Osteocyte (in vitro differentiated cells): ENCODE results near the gene TBC1D5. TPM values are rescaled to one million over a fixed set of nuclear protein-coding genes. Genes with fewer than 3 reads are reported as not detected.

Experiments used
- DNase-seq: peaks from one replicate; pipeline ENCODE4 v3.0.0; 2021; ENCODE audit warnings: mixed read lengths; ENCODE audit not compliant: unreplicated experiment; ENCODE audit errors: extremely low spot score
- H3K27ac Mint-ChIP-seq: one replicate; pipeline ENCODE4 v1.8.0; 2021; ENCODE audit warnings: mild to moderate bottlenecking, mixed read lengths; ENCODE audit not compliant: unreplicated experiment
- H3K27me3 Mint-ChIP-seq: one replicate; pipeline ENCODE4 v1.8.0; 2021; ENCODE audit warnings: mixed read lengths; ENCODE audit not compliant: unreplicated experiment
- H3K36me3 Mint-ChIP-seq: one replicate; pipeline ENCODE4 v1.8.0; 2021; ENCODE audit warnings: mixed read lengths; ENCODE audit not compliant: unreplicated experiment
- H3K4me1 Mint-ChIP-seq: one replicate; pipeline ENCODE4 v1.8.0; 2021; ENCODE audit warnings: mixed read lengths; ENCODE audit not compliant: unreplicated experiment
- H3K4me3 Mint-ChIP-seq: one replicate; pipeline ENCODE4 v1.8.0; 2021; ENCODE audit warnings: mild to moderate bottlenecking, moderate library complexity, mixed read lengths; ENCODE audit not compliant: unreplicated experiment
- H3K9me3 Mint-ChIP-seq: one replicate; pipeline ENCODE4 v1.8.0; 2021; ENCODE audit warnings: mixed read lengths; ENCODE audit not compliant: unreplicated experiment
- total RNA-seq: library from RNA; stranded (reverse); gene quantifications from 2 replicates; pipeline ENCODE4 v1.2.1, GENCODE V29; 2021
- TF ChIP-seq, protein P1 (sequence below): fragments of 200-600 bp; sonication (generic); IDR thresholded peaks from 2 replicates; pipeline ENCODE4 v1.5.0; 2021; ENCODE audit warnings: antibody characterized with exemption, mild to moderate bottlenecking, moderate library complexity

The TBC1D5 gene
- total RNA-seq, 1 donor from 2014 or later, result 69.2 TPM

DNA sequence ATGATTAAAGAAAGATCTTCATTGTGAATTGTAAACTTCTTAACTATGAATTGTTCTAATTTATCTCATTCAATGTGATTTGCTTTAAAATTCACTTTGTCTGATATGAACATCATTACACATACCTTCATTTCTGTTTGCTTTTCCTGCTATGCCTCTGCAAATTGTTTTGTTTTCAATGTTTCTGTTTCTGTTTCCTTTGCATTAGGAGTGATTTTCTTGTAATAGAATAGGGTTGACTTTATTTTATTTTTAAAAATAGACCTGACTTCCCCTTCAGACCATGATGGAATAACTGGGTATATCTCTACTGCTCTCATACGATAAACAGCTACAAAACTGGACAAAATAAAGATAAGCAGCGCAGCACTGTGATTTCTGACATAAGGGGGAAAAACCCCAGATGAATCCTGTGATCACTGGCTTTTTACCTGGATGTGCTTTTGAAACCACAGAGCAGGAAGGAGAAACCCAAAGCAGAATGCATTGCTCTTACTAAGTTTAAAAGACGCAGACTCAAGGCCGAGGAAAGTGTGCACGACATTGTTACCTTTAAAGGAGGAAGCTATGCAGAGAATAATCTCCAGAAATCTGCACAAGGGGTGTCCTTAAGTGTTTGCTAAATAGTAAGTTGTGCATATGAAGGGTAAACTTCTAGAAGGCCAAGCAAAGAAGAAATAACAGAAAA, 420.2 kb downstream of the TBC1D5 start:
- Mint-ChIP-seq H3K27me3 (no peaks in the 10 kb centered on the region), H3K4me1 (no peaks in the 10 kb centered on the region), H3K4me3 (no peak overlapping the region), H3K9me3 (no peaks in the 10 kb centered on the region), H3K36me3 (peaks cover 2% of the 10 kb centered on the region), H3K27ac (no peak overlapping the region)
- no peak for DNase-seq
- TF ChIP-seq, protein P1, sequence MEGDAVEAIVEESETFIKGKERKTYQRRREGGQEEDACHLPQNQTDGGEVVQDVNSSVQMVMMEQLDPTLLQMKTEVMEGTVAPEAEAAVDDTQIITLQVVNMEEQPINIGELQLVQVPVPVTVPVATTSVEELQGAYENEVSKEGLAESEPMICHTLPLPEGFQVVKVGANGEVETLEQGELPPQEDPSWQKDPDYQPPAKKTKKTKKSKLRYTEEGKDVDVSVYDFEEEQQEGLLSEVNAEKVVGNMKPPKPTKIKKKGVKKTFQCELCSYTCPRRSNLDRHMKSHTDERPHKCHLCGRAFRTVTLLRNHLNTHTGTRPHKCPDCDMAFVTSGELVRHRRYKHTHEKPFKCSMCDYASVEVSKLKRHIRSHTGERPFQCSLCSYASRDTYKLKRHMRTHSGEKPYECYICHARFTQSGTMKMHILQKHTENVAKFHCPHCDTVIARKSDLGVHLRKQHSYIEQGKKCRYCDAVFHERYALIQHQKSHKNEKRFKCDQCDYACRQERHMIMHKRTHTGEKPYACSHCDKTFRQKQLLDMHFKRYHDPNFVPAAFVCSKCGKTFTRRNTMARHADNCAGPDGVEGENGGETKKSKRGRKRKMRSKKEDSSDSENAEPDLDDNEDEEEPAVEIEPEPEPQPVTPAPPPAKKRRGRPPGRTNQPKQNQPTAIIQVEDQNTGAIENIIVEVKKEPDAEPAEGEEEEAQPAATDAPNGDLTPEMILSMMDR, result no peak

DNA sequence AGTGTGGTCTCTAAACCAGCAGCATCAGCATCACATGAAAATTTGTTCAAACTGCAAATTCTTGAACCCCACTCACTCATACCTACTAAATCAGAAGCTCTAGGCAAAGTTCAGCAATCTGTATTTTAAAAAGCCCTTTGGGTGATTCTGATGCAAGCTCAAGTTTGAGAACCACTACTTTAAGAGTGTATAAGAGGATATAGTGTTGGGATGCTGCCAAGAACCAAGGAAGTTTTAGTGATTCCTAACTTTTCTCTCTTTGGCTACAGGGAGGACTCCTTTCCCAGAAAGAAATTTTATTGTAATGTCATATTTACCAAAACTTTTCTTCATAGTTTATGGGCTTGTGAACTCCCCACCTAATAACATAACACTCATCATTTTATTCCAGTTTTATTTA, 422.2 kb downstream of the TBC1D5 start:
- Mint-ChIP-seq H3K36me3 (peaks cover 2% of the 10 kb centered on the region), H3K9me3 (no peaks in the 10 kb centered on the region), H3K27ac (no peak overlapping the region), H3K4me3 (no peak overlapping the region), H3K4me1 (no peaks in the 10 kb centered on the region), H3K27me3 (no peaks in the 10 kb centered on the region)
- TF ChIP-seq, protein P1, result no peak
- DNase-seq, result no peak

DNA sequence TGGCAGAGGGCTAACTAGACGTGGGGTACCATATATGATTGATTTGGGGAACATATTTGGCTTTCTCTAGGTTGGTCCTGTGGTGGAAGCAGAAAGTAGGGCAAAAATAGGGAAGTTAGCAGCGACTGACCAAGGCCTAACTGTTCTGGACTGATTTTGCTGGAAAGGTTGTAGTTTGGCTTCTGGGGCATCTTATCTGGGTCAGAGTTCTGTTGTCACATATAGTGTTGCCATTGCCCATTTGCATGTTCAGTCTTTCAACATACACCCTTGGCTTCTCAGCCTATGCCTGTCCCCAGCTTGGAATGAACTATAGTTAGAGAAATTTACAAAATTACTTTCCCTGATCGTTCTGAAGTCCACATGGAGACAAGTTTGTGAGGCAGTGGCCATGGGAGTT, 426.5 kb downstream of the TBC1D5 start:
- no peak overlapping the region for H3K27ac Mint-ChIP-seq
- no peaks in the 10 kb centered on the region for H3K36me3 Mint-ChIP-seq
- no peaks in the 10 kb centered on the region for H3K9me3 Mint-ChIP-seq
- H3K4me1 Mint-ChIP-seq, result no peaks in the 10 kb centered on the region
- H3K4me3 Mint-ChIP-seq, result no peak overlapping the region
- no peaks in the 10 kb centered on the region for H3K27me3 Mint-ChIP-seq
- TF ChIP-seq, protein P1, result no peak
- no peak for DNase-seq

- Mint-ChIP-seq H3K9me3 (no peaks in the 10 kb centered on the region), H3K4me1 (no peaks in the 10 kb centered on the region), H3K27me3 (no peaks in the 10 kb centered on the region), H3K36me3 (no peaks in the 10 kb centered on the region), H3K4me3 (no peak overlapping the region), H3K27ac (no peak overlapping the region)
- no peak for DNase-seq
- TF ChIP-seq, protein P1, result no peak
These were observed 428.3 kb downstream of the TBC1D5 start for GRCh38 chr3:17314171-17314570.

GRCh38 chr3:17313746-17314145, 428.7 kb downstream of the TBC1D5 start:
- H3K9me3 Mint-ChIP-seq, result no peaks in the 10 kb centered on the region
- no peaks in the 10 kb centered on the region for H3K36me3 Mint-ChIP-seq
- H3K27ac Mint-ChIP-seq, result no peak overlapping the region
- DNase-seq, result no peak
- no peaks in the 10 kb centered on the region for H3K4me1 Mint-ChIP-seq
- H3K4me3 Mint-ChIP-seq, result no peak overlapping the region
- H3K27me3 Mint-ChIP-seq, result no peaks in the 10 kb centered on the region
- TF ChIP-seq, protein P1, result no peak
